ENCODE results near the gene PGM2. TPM values are rescaled to one million over a fixed set of nuclear protein-coding genes. Genes with fewer than 3 reads are reported as not detected.

Gene PGM2
- total RNA-seq, 2 donors from 2014 or later, result 21.5 to 25.1 TPM

GRCh38 chr4:37872310-37872988 is 46.0 kb downstream of the PGM2 start:
- no peaks in the 10 kb centered on the region for H3K4me1 ChIP-seq (ENCODE audit: control insufficient read depth, insufficient read depth, low read length)
- H3K4me3 ChIP-seq (ENCODE audit: low read length), result no peak overlapping the region
- H3K27me3 ChIP-seq (ENCODE audit: control insufficient read depth, insufficient read depth, low read length, poor library complexity, severe bottlenecking), result no peaks in the 10 kb centered on the region
- Mint-ChIP-seq H3K27ac (no peak overlapping the region), H3K36me3 (ENCODE audit: low read depth) (peaks cover 11% of the 10 kb centered on the region), H3K4me1 (no peaks in the 10 kb centered on the region), H3K4me3 (no peak overlapping the region), H3K9me3 (no peaks in the 10 kb centered on the region), H3K27me3 (ENCODE audit: insufficient read depth) (no peaks in the 10 kb centered on the region)
- no peak overlapping the region for H3K9ac ChIP-seq (ENCODE audit: extremely low read depth, low read length, poor library complexity, severe bottlenecking)
- H3K27ac ChIP-seq (ENCODE audit: low read depth, low read length), result no peak overlapping the region
- TF ChIP-seq CTCF (conservative IDR thresholded peaks at IDR 0.05), result no peak
- no peaks in the 10 kb centered on the region for H3K36me3 ChIP-seq (ENCODE audit: control insufficient read depth, insufficient read depth, low read length)
- no peak for DNase-seq
- H3K9me3 ChIP-seq (ENCODE audit: control insufficient read depth, low read length), result no peaks in the 10 kb centered on the region
- 64% methylated on average over 1 of the region's 1 CpG; no CpG with 5 or more reads in 1 of the 2 experiments for WGBS, 2 experiments (ENCODE audit: insufficient coverage in 1 of 2, insufficient read length in 1 of 2)

DNA sequence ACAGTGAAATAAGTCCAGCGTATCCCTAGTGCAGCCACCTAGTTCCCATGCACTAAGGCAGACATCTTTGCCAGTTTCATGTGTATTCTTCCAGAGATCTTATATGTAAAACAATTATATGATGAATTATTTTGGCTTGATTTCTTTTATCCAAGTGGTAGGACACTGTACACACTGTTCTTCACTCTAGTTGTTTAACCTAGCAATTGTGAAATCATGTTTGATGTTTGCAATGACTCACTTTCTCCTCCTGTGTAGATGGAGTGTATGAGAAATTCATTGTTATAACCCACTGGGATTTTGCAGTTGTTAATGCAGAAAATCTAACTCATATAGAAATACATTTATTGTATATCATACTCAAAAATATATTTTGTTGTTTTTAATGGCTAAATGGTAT is 46.9 kb downstream of the PGM2 start:
- H3K4me3 ChIP-seq (ENCODE audit: low read length), result no peak overlapping the region
- Mint-ChIP-seq H3K36me3 (ENCODE audit: low read depth) (peaks cover 6% of the 10 kb centered on the region), H3K9me3 (no peaks in the 10 kb centered on the region), H3K27ac (no peak overlapping the region), H3K4me1 (no peaks in the 10 kb centered on the region), H3K4me3 (no peak overlapping the region), H3K27me3 (ENCODE audit: insufficient read depth) (no peaks in the 10 kb centered on the region)
- 100% methylated on average over 1 of the region's 1 CpG; no CpG with 5 or more reads in 1 of the 2 experiments for WGBS, 2 experiments (ENCODE audit: insufficient coverage in 1 of 2, insufficient read length in 1 of 2)
- no peaks in the 10 kb centered on the region for H3K9me3 ChIP-seq (ENCODE audit: control insufficient read depth, low read length)
- H3K27me3 ChIP-seq (ENCODE audit: control insufficient read depth, insufficient read depth, low read length, poor library complexity, severe bottlenecking), result no peaks in the 10 kb centered on the region
- no peaks in the 10 kb centered on the region for H3K36me3 ChIP-seq (ENCODE audit: control insufficient read depth, insufficient read depth, low read length)
- H3K27ac ChIP-seq (ENCODE audit: low read depth, low read length), result no peak overlapping the region
- H3K4me1 ChIP-seq (ENCODE audit: control insufficient read depth, insufficient read depth, low read length), result no peaks in the 10 kb centered on the region
- no peak for DNase-seq
- no peak overlapping the region for H3K9ac ChIP-seq (ENCODE audit: extremely low read depth, low read length, poor library complexity, severe bottlenecking)
- no peak for TF ChIP-seq CTCF (conservative IDR thresholded peaks at IDR 0.05)

GRCh38 chr4:37876156-37876555 is 49.7 kb downstream of the PGM2 start:
- Histone ChIP-seq H3K4me3 (ENCODE audit: low read length) (no peak overlapping the region), H3K36me3 (ENCODE audit: control insufficient read depth, insufficient read depth, low read length) (no peaks in the 10 kb centered on the region), H3K4me1 (ENCODE audit: control insufficient read depth, insufficient read depth, low read length) (no peaks in the 10 kb centered on the region), H3K27ac (ENCODE audit: low read depth, low read length) (no peak overlapping the region), H3K9me3 (ENCODE audit: control insufficient read depth, low read length) (no peaks in the 10 kb centered on the region), H3K27me3 (ENCODE audit: control insufficient read depth, insufficient read depth, low read length, poor library complexity, severe bottlenecking) (no peaks in the 10 kb centered on the region), H3K9ac (ENCODE audit: extremely low read depth, low read length, poor library complexity, severe bottlenecking) (no peak overlapping the region)
- no peaks in the 10 kb centered on the region for H3K27me3 Mint-ChIP-seq (ENCODE audit: insufficient read depth)
- H3K27ac Mint-ChIP-seq, result no peak overlapping the region
- no peaks in the 10 kb centered on the region for H3K4me1 Mint-ChIP-seq
- H3K4me3 Mint-ChIP-seq, result no peak overlapping the region
- TF ChIP-seq CTCF (conservative IDR thresholded peaks at IDR 0.05), result no peak
- WGBS, 2 experiments (ENCODE audit: insufficient coverage in 1 of 2, insufficient read length in 1 of 2), result 100% methylated on average over 1 of the region's 2 CpGs
- peaks cover 3% of the 10 kb centered on the region for H3K36me3 Mint-ChIP-seq (ENCODE audit: low read depth)
- no peaks in the 10 kb centered on the region for H3K9me3 Mint-ChIP-seq
- DNase-seq, result no peak
